GM08714 (cell line): ENCODE data around the gene FARP1.
"Not testable (repeated sequence)": the region's sequence is repeated elsewhere in the genome, so short reads cannot be mapped to it uniquely, and the experiment has no call there.

Experiments used
- H3K4me3 ChIP-seq: fragments of 200-500 bp; sonication (Bioruptor generic); 2 replicates; pipeline ENCODE4 v1.5.1; 2014; ENCODE audit warnings: mild to moderate bottlenecking, low read length, inconsistent platforms
- ZNF274 ChIP-seq: IDR thresholded peaks from 2 replicates; pipeline ENCODE4 v1.6.1; 2012; ENCODE audit warnings: mild to moderate bottlenecking, low read depth, low read length

The FARP1 gene

DNA sequence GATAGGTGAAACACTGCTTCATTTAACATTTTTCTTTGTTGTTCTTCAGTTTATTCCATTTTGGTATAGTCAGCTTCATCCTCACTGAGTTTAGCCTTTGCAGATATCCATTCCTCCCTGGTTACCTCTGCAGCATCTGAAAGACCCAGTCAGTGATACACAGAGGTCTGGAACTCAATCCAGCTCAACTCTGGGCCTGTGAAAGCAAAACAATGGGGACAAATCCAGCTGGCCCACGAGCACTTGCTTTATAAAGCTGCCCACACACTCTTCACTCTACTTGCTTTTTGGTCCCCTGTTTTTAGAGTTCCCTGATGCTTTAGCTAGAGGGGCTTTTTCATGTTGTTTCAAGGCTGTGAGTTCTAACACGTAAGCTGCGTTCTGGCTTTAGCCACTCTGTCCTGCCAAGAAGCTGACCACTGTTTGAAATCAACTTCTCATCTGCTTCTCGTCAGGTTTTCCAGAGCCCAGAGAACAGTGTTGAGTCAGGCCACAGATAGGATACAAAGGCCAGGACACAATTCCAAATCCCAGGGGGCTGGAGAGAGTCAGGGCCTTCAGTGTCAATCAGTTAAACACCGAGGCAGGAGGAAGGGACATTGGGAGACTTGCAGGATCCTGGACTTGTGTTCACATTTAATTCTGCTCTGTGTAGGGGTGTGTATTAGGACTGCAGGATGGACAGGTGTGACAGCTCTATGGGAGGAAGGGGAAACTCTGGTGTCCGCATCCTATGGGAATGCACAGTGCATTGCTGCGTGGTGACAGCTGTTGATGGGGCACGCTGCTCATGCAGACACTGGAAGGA lies 117.7 kb downstream of the FARP1 start:
- TF ChIP-seq ZNF274: no peak
- H3K4me3 ChIP-seq: no peak overlapping the region

GRCh38 chr13:98261165-98261702 lies 118.3 kb downstream of the FARP1 start:
- TF ChIP-seq ZNF274: no peak
- H3K4me3 ChIP-seq: no peak overlapping the region

DNA sequence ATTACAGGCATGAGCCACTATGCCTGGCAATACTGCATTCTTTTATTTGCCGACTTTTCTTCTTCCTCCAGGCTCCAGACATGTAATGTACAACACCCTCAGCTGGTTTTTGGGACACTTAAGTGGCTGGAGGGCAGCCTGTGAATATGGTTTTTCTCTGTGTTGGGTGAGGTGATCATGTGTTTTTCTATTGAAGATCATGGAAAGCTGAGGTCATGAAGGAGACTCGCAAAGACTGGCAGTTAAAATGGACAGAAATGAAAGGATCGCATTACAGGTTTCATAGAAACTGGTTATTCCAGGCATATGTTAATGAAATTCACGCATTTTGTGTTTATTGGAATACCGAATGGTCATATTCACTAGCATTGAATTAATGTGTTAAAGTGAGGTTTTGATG lies 119.4 kb downstream of the FARP1 start:
- no peak for TF ChIP-seq ZNF274
- H3K4me3 ChIP-seq: no peak overlapping the region

DNA sequence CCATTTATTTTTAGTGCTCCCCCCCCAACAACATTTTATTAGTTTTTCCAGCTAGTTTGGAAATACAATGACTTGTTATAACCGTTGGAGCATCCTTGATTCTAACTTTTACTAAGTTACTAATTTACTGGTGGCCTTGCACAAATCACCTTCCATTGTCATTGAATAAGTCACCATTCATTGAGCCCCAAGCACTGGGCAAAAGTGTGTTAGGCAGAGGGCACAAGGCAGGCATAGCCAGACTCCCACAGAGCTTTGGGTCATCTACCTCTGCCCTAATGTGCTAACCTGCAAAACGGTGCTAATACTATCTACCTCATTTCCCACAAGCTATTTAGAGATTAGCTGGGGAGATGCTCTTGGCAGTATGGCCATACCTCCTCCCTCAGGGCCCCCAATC lies 120.9 kb downstream of the FARP1 start:
- H3K4me3 ChIP-seq: no peak overlapping the region
- no peak for TF ChIP-seq ZNF274

GRCh38 chr13:98264877-98265276 lies 122.0 kb downstream of the FARP1 start:
- H3K4me3 ChIP-seq: no peak overlapping the region
- no peak for TF ChIP-seq ZNF274

GRCh38 chr13:98265692-98266551 lies 123.0 kb downstream of the FARP1 start:
- H3K4me3 ChIP-seq: no peak overlapping the region
- TF ChIP-seq ZNF274: no peak

GRCh38 chr13:98267080-98267912 lies 124.4 kb downstream of the FARP1 start:
- no peak for TF ChIP-seq ZNF274
- H3K4me3 ChIP-seq: no peak overlapping the region

DNA sequence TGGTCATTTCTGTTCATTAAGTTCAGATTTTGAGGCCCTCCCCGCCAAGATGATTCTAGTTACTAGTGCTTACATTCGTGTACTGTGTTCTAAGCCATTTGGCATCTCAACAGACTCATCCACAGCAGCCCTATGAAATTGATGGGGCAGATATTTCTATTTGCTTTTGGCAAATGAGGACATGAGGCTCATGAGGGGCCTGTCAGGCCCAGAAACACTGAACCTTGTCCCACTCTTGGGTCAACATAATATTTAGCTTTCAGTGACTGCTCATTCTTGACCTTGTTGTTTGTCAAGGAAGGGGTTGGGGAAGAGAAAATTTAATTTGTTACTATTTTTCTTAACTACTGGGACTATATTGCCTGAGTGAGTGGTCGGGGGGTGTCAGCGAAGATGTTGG lies 126.5 kb downstream of the FARP1 start:
- no peak for TF ChIP-seq ZNF274
- H3K4me3 ChIP-seq: no peak overlapping the region

- TF ChIP-seq ZNF274: no peak
- H3K4me3 ChIP-seq: no peak overlapping the region
Measured at GRCh38 chr13:98270819-98271218, 127.9 kb downstream of the FARP1 start.

- H3K4me3 ChIP-seq: not testable (repeated sequence)
Measured at GRCh38 chr13:98271646-98272045, 128.8 kb downstream of the FARP1 start.

- no peak overlapping the region for H3K4me3 ChIP-seq
- TF ChIP-seq ZNF274: no peak
Measured at GRCh38 chr13:98272549-98272948, 129.7 kb downstream of the FARP1 start.

GRCh38 chr13:98273067-98273823 lies 130.4 kb downstream of the FARP1 start:
- no peak for TF ChIP-seq ZNF274
- H3K4me3 ChIP-seq: no peak overlapping the region
